BJ (cell line): Measurements from ENCODE around the gene NUMA1. TPM values are rescaled to one million over a fixed set of nuclear protein-coding genes. Genes with fewer than 3 reads are reported as not detected.

Experiments
- CTCF ChIA-PET: fragments of 350-600 bp; formaldehyde crosslinking; extraction: SDS; loops from one replicate; lab custom pipeline; 2021; ENCODE audit warnings: antibody characterized with exemption, inconsistent platforms; lab: Yijun Ruan, JAX
- POLR2A ChIA-PET: fragments of 300-600 bp; sonication (Branson Sonifier 250); formaldehyde crosslinking; extraction: SDS; loops from one replicate; lab custom pipeline; 2021; ENCODE audit warnings: antibody characterized with exemption; lab: Charles Lee
- DNase-seq: peaks from one replicate; pipeline ENCODE4 v3.0.0-alpha.2; 2011; ENCODE audit warnings: low read depth
- H3K27me3 ChIP-seq: 2 replicates; pipeline ENCODE4 v1.6.0; 2011; ENCODE audit warnings: low read length; ENCODE audit not compliant: control insufficient read depth, insufficient read depth
- H3K36me3 ChIP-seq: 2 replicates; pipeline ENCODE4 v1.5.1; 2011; ENCODE audit warnings: low read length; ENCODE audit not compliant: control insufficient read depth, insufficient read depth
- H3K4me3 ChIP-seq: 2 replicates; pipeline ENCODE4 v1.5.1; 2011; ENCODE audit warnings: low read depth, mild to moderate bottlenecking, control low read depth, low read length
- CTCF ChIP-seq: IDR thresholded peaks from 2 replicates; pipeline ENCODE4 v1.5.1; 2011; ENCODE audit warnings: low read depth, mild to moderate bottlenecking, control low read depth, inconsistent platforms, low read length, moderate library complexity; ENCODE audit not compliant: insufficient read depth
- polyA plus RNA-seq: library from polyadenylated mRNA; depleted of rRNA; stranded (reverse); fragments of >200 nt; gene quantifications from 2 replicates; pipeline ENCODE4 v1.2.3, GENCODE V29; 2011

NUMA1 gene
- polyA plus RNA-seq, 1 experiment = 120 TPM

- peak overlapping the region; percentile 87 for H3K4me3 ChIP-seq
- DNase-seq = no peak
- no peaks in the 10 kb centered on the region for H3K27me3 ChIP-seq
- H3K36me3 ChIP-seq = no peaks in the 10 kb centered on the region
- ChIA-PET CTCF (interaction anchor here (0.7 to 2.2 kb wide), 7 partner anchors 11 to 63 kb away, joined by 3 to 28 read pairs (median 4); no protein-coding TSS in a partner anchor), POLR2A (no interaction called here)
- TF ChIP-seq CTCF = no peak
Observed at GRCh38 chr11:72081184-72081644, 872 bp upstream of the NUMA1 start.

- Histone ChIP-seq H3K27me3 (no peaks in the 10 kb centered on the region), H3K36me3 (no peaks in the 10 kb centered on the region), H3K4me3 (peak overlapping the region; percentile 87)
- POLR2A ChIA-PET = no interaction called here
- CTCF ChIA-PET = interaction anchor here (4.0 kb wide), 1 partner anchor 11 kb away, joined by 12 read pairs; no protein-coding TSS in a partner anchor
- DNase-seq = no peak
- no peak for TF ChIP-seq CTCF
Observed at GRCh38 chr11:72079819-72080325, 470 bp downstream of the NUMA1 start.

- no peak for DNase-seq
- no peak for TF ChIP-seq CTCF
- ChIA-PET POLR2A (interaction anchor here (0.6 kb wide), 1 partner anchor 74 kb away, joined by 3 read pairs; no protein-coding TSS in a partner anchor), CTCF (interaction anchor here (1.0 to 4.0 kb wide), 4 partner anchors 12 to 353 kb away, joined by 3 to 12 read pairs (median 8); no protein-coding TSS in a partner anchor)
- Histone ChIP-seq H3K4me3 (no peak overlapping the region), H3K27me3 (no peaks in the 10 kb centered on the region), H3K36me3 (no peaks in the 10 kb centered on the region)
Observed at GRCh38 chr11:72078477-72078876, 1.9 kb downstream of the NUMA1 start.

GRCh38 chr11:72075756-72076155, 4.6 kb downstream of the NUMA1 start:
- no peak for TF ChIP-seq CTCF
- ChIA-PET CTCF (interaction anchor here (1.0 to 1.9 kb wide), 3 partner anchors 15 to 355 kb away, joined by 3 to 6 read pairs (median 3); no protein-coding TSS in a partner anchor), POLR2A (interaction anchor here (0.6 kb wide), 1 partner anchor 18 kb away, joined by 4 read pairs; no protein-coding TSS in a partner anchor)
- H3K27me3 ChIP-seq = no peaks in the 10 kb centered on the region
- H3K4me3 ChIP-seq = no peak overlapping the region
- no peaks in the 10 kb centered on the region for H3K36me3 ChIP-seq
- no peak for DNase-seq

GRCh38 chr11:72075109-72075508, 5.2 kb downstream of the NUMA1 start:
- peak; percentile 25; the same call in 1 of the 2 replicates for TF ChIP-seq CTCF
- H3K27me3 ChIP-seq = no peaks in the 10 kb centered on the region
- no peak for DNase-seq
- H3K36me3 ChIP-seq = no peaks in the 10 kb centered on the region
- H3K4me3 ChIP-seq = no peak overlapping the region
- ChIA-PET POLR2A (no interaction called here), CTCF (interaction anchor here (1.0 to 1.9 kb wide), 4 partner anchors 14 to 50 kb away, joined by 3 to 6 read pairs (median 4); no protein-coding TSS in a partner anchor)
